Measurements from ENCODE around the gene CLIP3.

DNA sequence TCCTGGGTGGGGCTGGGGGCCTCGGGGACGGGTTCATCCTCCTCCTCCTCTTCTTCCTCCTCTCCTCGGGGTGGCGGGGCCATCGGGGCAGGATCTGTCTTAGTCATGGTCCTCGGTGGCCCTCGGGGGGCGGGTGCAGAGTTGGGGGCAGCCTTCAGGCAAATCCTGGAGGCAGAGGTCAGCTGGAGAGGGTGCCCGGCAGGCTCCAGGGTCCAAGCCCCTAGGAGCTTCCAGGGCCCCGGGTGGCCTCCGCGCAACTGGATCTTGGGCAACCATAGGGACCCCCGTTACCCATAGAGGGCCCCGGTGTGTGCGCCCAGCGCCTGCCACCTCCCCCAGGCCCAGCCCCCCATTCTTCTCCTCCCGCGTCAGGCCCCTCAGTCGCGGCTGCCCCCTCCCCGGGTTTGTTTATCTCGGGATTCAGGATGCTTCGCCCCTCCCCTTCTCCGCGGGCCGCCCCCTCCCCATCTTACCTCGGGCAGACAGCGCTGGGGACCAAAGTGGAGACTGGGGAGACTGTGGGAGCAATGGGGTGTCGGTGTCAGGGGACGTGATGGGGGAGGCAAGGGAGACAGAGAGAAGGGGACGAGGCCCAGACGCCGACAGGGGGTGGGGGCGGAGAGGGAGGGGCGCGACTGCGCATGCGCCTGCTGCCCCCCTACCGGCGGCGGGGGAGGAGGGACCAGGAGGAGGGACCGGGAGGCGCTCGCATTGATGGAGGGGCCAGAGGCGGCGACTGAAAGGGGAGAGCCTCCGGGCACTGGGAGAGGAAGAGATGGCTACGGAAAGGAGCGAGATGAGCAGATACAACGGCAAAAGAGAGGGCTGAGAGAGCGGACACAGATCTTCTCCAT lies at the start of gene CLIP3:
- no peak for TF ChIP-seq SUZ12 (IDR thresholded peaks at IDR 0.05; ENCODE audit: extremely low read depth, insufficient read depth, insufficient read length)
- no peak for TF ChIP-seq ZNF274 (IDR thresholded peaks at IDR 0.05; ENCODE audit: low read depth, low read length)
- no peak for TF ChIP-seq YY1 (IDR thresholded peaks at IDR 0.05; ENCODE audit: insufficient read depth, insufficient read length)

Measured in NT2/D1 (cell line).